GM19328 (cell line): ENCODE results near the gene LDLRAD1.
"Not testable (repeated sequence)": the region's sequence is repeated elsewhere in the genome, so short reads cannot be mapped to it uniquely, and the experiment has no call there.

Experiments
- ATAC-seq: cut with Tn5 transposase; IDR thresholded peaks from one replicate; pipeline ENCODE4 v1.9.1; 2021; ENCODE audit warnings: mild to moderate bottlenecking, moderate library complexity; ENCODE audit not compliant: unreplicated experiment

The LDLRAD1 gene

GRCh38 chr1:54017979-54018378 is at the start of gene LDLRAD1:
Gene LDLRAD1, minus strand, starts transcription at chr1:54018186. Its CDS starts 74 bp downstream, at chr1:54018112.
- ATAC-seq, result no peak

GRCh38 chr1:54064299-54064698 is 46.3 kb upstream of the LDLRAD1 start:
- ATAC-seq, result no peak

- no peak for ATAC-seq
Observed at GRCh38 chr1:54054438-54054749, 36.4 kb upstream of the LDLRAD1 start.

- no peak for ATAC-seq
Observed at GRCh38 chr1:54053745-54054437, 35.9 kb upstream of the LDLRAD1 start.

- peak; percentile 96 for ATAC-seq
Observed at GRCh38 chr1:54052934-54053744, 35.2 kb upstream of the LDLRAD1 start, which contains the start of the genes TCEANC2 and TMEM59. Gene TCEANC2, plus strand, starts transcription at chr1:54053608. Its CDS starts 815 bp downstream, at chr1:54054423. Gene TMEM59, minus strand, starts transcription at chr1:54053204. Its CDS starts 16 bp downstream, at chr1:54053188.

GRCh38 chr1:54052431-54052933 is 34.5 kb upstream of the LDLRAD1 start:
- ATAC-seq, result no peak

GRCh38 chr1:54051933-54052430 is 34.0 kb upstream of the LDLRAD1 start:
- ATAC-seq, result no peak

- not testable (repeated sequence) for ATAC-seq
Observed at GRCh38 chr1:54050435-54050834, 32.4 kb upstream of the LDLRAD1 start.

- no peak for ATAC-seq
Observed at GRCh38 chr1:54047384-54048305, 29.7 kb upstream of the LDLRAD1 start.

- ATAC-seq, result no peak
Observed at GRCh38 chr1:54046671-54047383, 28.8 kb upstream of the LDLRAD1 start.

- ATAC-seq, result no peak
Observed at GRCh38 chr1:54045496-54045895, 27.5 kb upstream of the LDLRAD1 start.

- no peak for ATAC-seq
Observed at GRCh38 chr1:54041806-54042205, 23.8 kb upstream of the LDLRAD1 start.

- ATAC-seq, result no peak
Observed at GRCh38 chr1:54037476-54037875, 19.5 kb upstream of the LDLRAD1 start.

- ATAC-seq, result no peak
Observed at GRCh38 chr1:54028306-54029251, 10.6 kb upstream of the LDLRAD1 start.

GRCh38 chr1:54027848-54028247 is 9.9 kb upstream of the LDLRAD1 start:
- no peak for ATAC-seq

- ATAC-seq, result not testable (repeated sequence)
Observed at GRCh38 chr1:54024811-54025210, 6.8 kb upstream of the LDLRAD1 start.

- no peak for ATAC-seq
Observed at GRCh38 chr1:54024358-54024757, 6.4 kb upstream of the LDLRAD1 start.

- not testable (repeated sequence) for ATAC-seq
Observed at GRCh38 chr1:54019562-54020176, 1.7 kb upstream of the LDLRAD1 start.
